Measurements from ENCODE around the gene EMID1. TPM values are rescaled to one million over a fixed set of nuclear protein-coding genes. Genes with fewer than 3 reads are reported as not detected.

Gene EMID1
- polyA plus RNA-seq, 1 donor (not counting 4 experiments of a cell fraction or from before 2014, with no cell fraction given), result not detected

DNA sequence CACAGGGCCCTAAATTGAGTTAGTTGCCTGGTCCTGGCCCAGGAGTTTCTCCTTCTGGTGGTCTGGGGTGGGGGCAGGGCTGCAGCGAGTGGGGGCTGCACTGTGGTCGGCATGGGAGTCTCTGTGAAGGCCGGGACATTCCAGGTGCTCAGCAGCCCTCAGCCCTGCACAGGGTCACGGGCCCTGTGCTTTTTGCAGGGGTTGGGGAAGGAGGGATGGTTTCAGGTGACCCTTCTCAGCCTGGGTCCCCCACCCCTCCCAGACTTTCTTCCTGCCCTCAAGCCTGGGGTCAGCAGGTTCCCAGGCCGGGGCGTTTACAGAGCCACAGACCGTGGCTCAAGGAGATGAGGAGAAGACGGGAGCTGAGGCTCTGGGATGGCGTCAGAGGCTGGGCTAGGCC lies 7.8 kb downstream of the EMID1 start:
- Histone ChIP-seq H3K4me3 (ENCODE audit: control insufficient read depth in 2 of 3, extremely low read depth in 1 of 3, insufficient read depth in 2 of 3, low read depth in 1 of 3, low read length in 3 of 3) (no peak overlapping the region), H3K9me3 (ENCODE audit: control insufficient read depth, low read depth, low read length) (no peaks in the 10 kb centered on the region), H3K36me3 (ENCODE audit: control insufficient read depth in 2 of 2, extremely low read depth in 1 of 2, insufficient read depth in 2 of 2, low read length in 2 of 2) (no peaks in the 10 kb centered on the region), H3K9ac (ENCODE audit: control insufficient read depth, extremely low read depth, insufficient read depth, low read length) (no peak overlapping the region), H3K4me2 (ENCODE audit: control insufficient read depth, extremely low read depth, insufficient read depth, low read depth, low read length) (no peak overlapping the region), H3K79me2 (ENCODE audit: control insufficient read depth, insufficient read depth, low read length) (no peaks in the 10 kb centered on the region), H3K27ac (ENCODE audit: control insufficient read depth, insufficient read depth, low read length) (no peak overlapping the region), H4K20me1 (ENCODE audit: control insufficient read depth, extremely low read depth, insufficient read depth, low read length) (no peaks in the 10 kb centered on the region), H3K9me1 (ENCODE audit: control insufficient read depth, extremely low read depth, insufficient read depth, low read length) (no peaks in the 10 kb centered on the region), H3K27me3 (ENCODE audit: control insufficient read depth, extremely low read depth, insufficient read depth, low read length) (peaks cover 24% of the 10 kb centered on the region), H3K4me1 (ENCODE audit: control insufficient read depth, extremely low read depth, insufficient read depth, low read length) (no peaks in the 10 kb centered on the region), H2AFZ (ENCODE audit: control insufficient read depth, low read length) (no peak overlapping the region)
- no peak for TF ChIP-seq EZH2 (IDR thresholded peaks at IDR 0.05; ENCODE audit: low read length)
- TF ChIP-seq, protein P1, sequence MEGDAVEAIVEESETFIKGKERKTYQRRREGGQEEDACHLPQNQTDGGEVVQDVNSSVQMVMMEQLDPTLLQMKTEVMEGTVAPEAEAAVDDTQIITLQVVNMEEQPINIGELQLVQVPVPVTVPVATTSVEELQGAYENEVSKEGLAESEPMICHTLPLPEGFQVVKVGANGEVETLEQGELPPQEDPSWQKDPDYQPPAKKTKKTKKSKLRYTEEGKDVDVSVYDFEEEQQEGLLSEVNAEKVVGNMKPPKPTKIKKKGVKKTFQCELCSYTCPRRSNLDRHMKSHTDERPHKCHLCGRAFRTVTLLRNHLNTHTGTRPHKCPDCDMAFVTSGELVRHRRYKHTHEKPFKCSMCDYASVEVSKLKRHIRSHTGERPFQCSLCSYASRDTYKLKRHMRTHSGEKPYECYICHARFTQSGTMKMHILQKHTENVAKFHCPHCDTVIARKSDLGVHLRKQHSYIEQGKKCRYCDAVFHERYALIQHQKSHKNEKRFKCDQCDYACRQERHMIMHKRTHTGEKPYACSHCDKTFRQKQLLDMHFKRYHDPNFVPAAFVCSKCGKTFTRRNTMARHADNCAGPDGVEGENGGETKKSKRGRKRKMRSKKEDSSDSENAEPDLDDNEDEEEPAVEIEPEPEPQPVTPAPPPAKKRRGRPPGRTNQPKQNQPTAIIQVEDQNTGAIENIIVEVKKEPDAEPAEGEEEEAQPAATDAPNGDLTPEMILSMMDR (optimal IDR thresholded peaks at IDR 0.05 in 1 of 3, IDR thresholded peaks at IDR 0.05 in 1 of 3, conservative IDR thresholded peaks at IDR 0.05 in 1 of 3; ENCODE audit: extremely low read depth in 1 of 3, insufficient read depth in 2 of 3, low read length in 3 of 3), result no peak
- DNase-seq (ENCODE audit: low read depth, low spot score) (no peak), FAIRE-seq (no peak)
- dilution Hi-C loops (cut with MboI; ENCODE audit: extremely low pct_ligation_motif_present, low sequenced_read_pairs), result no loop called here

DNA sequence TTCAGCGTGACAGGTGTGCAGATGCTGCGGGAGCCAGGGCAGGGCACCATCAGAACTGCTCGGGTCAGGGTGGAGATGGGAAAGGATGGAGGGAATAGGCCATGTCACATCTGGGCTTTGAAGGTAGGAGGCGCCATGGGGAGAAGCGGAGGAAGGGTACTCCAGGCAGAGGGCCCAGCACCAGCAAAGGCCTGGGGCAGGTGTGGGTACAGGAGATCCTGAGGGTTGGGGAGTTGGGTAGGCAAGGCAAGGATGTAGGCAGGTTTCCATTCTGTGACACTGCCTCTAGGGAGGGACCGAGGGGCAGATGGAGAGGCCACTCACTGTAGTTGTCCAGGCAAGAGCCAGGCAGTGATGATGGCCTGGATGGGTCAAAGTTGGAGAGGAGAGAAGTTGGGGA lies 8.5 kb downstream of the EMID1 start:
- dilution Hi-C loops (cut with MboI; ENCODE audit: extremely low pct_ligation_motif_present, low sequenced_read_pairs), result no loop called here
- H3K4me1 ChIP-seq (ENCODE audit: control insufficient read depth, extremely low read depth, insufficient read depth, low read length), result no peaks in the 10 kb centered on the region
- no peaks in the 10 kb centered on the region for H4K20me1 ChIP-seq (ENCODE audit: control insufficient read depth, extremely low read depth, insufficient read depth, low read length)
- no peak overlapping the region for H2AFZ ChIP-seq (ENCODE audit: control insufficient read depth, low read length)
- DNase-seq (ENCODE audit: low read depth, low spot score), result no peak
- peaks cover 17% of the 10 kb centered on the region for H3K27me3 ChIP-seq (ENCODE audit: control insufficient read depth, extremely low read depth, insufficient read depth, low read length)
- TF ChIP-seq, protein P1 (optimal IDR thresholded peaks at IDR 0.05 in 1 of 3, IDR thresholded peaks at IDR 0.05 in 1 of 3, conservative IDR thresholded peaks at IDR 0.05 in 1 of 3; ENCODE audit: extremely low read depth in 1 of 3, insufficient read depth in 2 of 3, low read length in 3 of 3), result no peak
- no peak for TF ChIP-seq EZH2 (IDR thresholded peaks at IDR 0.05; ENCODE audit: low read length)
- H3K9ac ChIP-seq (ENCODE audit: control insufficient read depth, extremely low read depth, insufficient read depth, low read length), result no peak overlapping the region
- no peaks in the 10 kb centered on the region for H3K36me3 ChIP-seq (ENCODE audit: control insufficient read depth in 2 of 2, extremely low read depth in 1 of 2, insufficient read depth in 2 of 2, low read length in 2 of 2)
- no peak overlapping the region for H3K4me3 ChIP-seq (ENCODE audit: control insufficient read depth in 2 of 3, extremely low read depth in 1 of 3, insufficient read depth in 2 of 3, low read depth in 1 of 3, low read length in 3 of 3)
- no peaks in the 10 kb centered on the region for H3K9me3 ChIP-seq (ENCODE audit: control insufficient read depth, low read depth, low read length)
- H3K4me2 ChIP-seq (ENCODE audit: control insufficient read depth, extremely low read depth, insufficient read depth, low read depth, low read length), result no peak overlapping the region
- H3K27ac ChIP-seq (ENCODE audit: control insufficient read depth, insufficient read depth, low read length), result no peak overlapping the region
- H3K9me1 ChIP-seq (ENCODE audit: control insufficient read depth, extremely low read depth, insufficient read depth, low read length), result no peaks in the 10 kb centered on the region
- H3K79me2 ChIP-seq (ENCODE audit: control insufficient read depth, insufficient read depth, low read length), result no peaks in the 10 kb centered on the region
- no peak for FAIRE-seq

All from keratinocyte (primary cell).